GM23248 (cell line): ENCODE measurements around the gene LRRC1. TPM values are rescaled to one million over a fixed set of nuclear protein-coding genes. Genes with fewer than 3 reads are reported as not detected.

Source experiments
- DNase-seq: peaks from one replicate; pipeline ENCODE4 v3.0.0-alpha.2; 2015
- H2AFZ ChIP-seq: fragments of 200-600 bp; sonication (generic); 2 replicates; pipeline ENCODE4 v1.6.1; 2016; ENCODE audit warnings: antibody characterized with exemption
- H3F3A ChIP-seq: fragments of 200-600 bp; sonication (generic); 2 replicates; pipeline ENCODE4 v1.6.1; 2016; ENCODE audit warnings: mild to moderate bottlenecking, antibody characterized with exemption, mixed run types; ENCODE audit not compliant: insufficient read depth
- H3K27ac ChIP-seq: fragments of 200-600 bp; sonication (generic); 2 replicates; pipeline ENCODE4 v1.5.1; 2016; ENCODE audit warnings: mild to moderate bottlenecking
- H3K27me3 ChIP-seq: fragments of 200-600 bp; sonication (generic); replicated peaks from 2 replicates; pipeline ENCODE4 v1.6.1; 2016; ENCODE audit warnings: mild to moderate bottlenecking; ENCODE audit not compliant: insufficient read depth
- H3K36me3 ChIP-seq: fragments of 200-600 bp; sonication (generic); 2 replicates; pipeline ENCODE4 v1.6.1; 2016; ENCODE audit warnings: low read depth, mild to moderate bottlenecking
- H3K4me1 ChIP-seq: fragments of 200-600 bp; sonication (generic); 2 replicates; pipeline ENCODE4 v1.6.1; 2016; ENCODE audit warnings: mild to moderate bottlenecking; ENCODE audit not compliant: insufficient read depth
- H3K4me2 ChIP-seq: fragments of 200-600 bp; sonication (generic); one replicate; pipeline ENCODE4 v1.6.1; 2016; ENCODE audit warnings: mild to moderate bottlenecking; ENCODE audit not compliant: unreplicated experiment
- H3K4me3 ChIP-seq: fragments of 200-600 bp; sonication (generic); 2 replicates; pipeline ENCODE4 v1.5.1; 2016; ENCODE audit warnings: mild to moderate bottlenecking
- H3K79me2 ChIP-seq: fragments of 200-600 bp; sonication (generic); 2 replicates; pipeline ENCODE4 v1.6.1; 2016; ENCODE audit warnings: mild to moderate bottlenecking; ENCODE audit not compliant: insufficient read depth
- H3K9ac ChIP-seq: fragments of 200-600 bp; sonication (generic); 2 replicates; pipeline ENCODE4 v1.6.1; 2016; ENCODE audit warnings: mild to moderate bottlenecking
- H3K9me2 ChIP-seq: fragments of 200-600 bp; sonication (generic); 2 replicates; pipeline ENCODE4 v1.6.1; 2016; ENCODE audit warnings: mixed run types, mild to moderate bottlenecking, moderate library complexity; ENCODE audit not compliant: insufficient read depth
- H3K9me3 ChIP-seq: fragments of 200-600 bp; sonication (generic); one replicate; pipeline ENCODE4 v1.6.1; 2017; ENCODE audit warnings: low read depth
- H4K20me1 ChIP-seq: fragments of 200-600 bp; sonication (generic); 2 replicates; pipeline ENCODE4 v1.6.0; 2016; ENCODE audit not compliant: insufficient read depth
- EZH2 ChIP-seq: fragments of 200-600 bp; sonication (generic); IDR thresholded peaks from 2 replicates; pipeline ENCODE4 v1.6.1; 2018; ENCODE audit warnings: antibody characterized with exemption, mild to moderate bottlenecking; ENCODE audit not compliant: insufficient read depth, poor library complexity, severe bottlenecking
- EZH2phosphoT487 ChIP-seq: fragments of 200-600 bp; sonication (generic); IDR thresholded peaks from 2 replicates; pipeline ENCODE4 v1.6.1; 2018; ENCODE audit warnings: antibody characterized with exemption, moderate library complexity, mild to moderate bottlenecking, low read depth; ENCODE audit not compliant: insufficient read depth
- WGBS, 2 experiments: methylation state at CpG; one replicate each; pipeline ENCODE4 v1.1.6; 2015 to 2017; ENCODE audit warnings: low lambda C conversion rate in 2 of 2, low coverage in 1 of 2; ENCODE audit errors: missing lambda C conversion rate in 2 of 2; 5-methylcytosine and 5-hydroxymethylcytosine counted together
- in situ Hi-C: fragments of 300-500 bp; cut with MboI; formaldehyde crosslinking; loops from 2 replicates; pipeline ENCODE4 v1.15.0; 2020
- polyA plus RNA-seq: library from polyadenylated mRNA; unstranded; fragments of >200 nt; fragmentation: Nextera tagmentation; extraction: Ambion mirVana; gene quantifications from 2 replicates; pipeline ENCODE4 v1.2.1, GENCODE V29; 2016
- total RNA-seq: library from RNA; depleted of rRNA; stranded (reverse); fragments of >200 nt; shearing (Covaris generic); gene quantifications from 2 replicates; pipeline ENCODE4 v1.2.3, GENCODE V29; 2014

The LRRC1 gene
- total and polyA plus RNA-seq, 2 experiments from 2014 or later, result 3.6 to 5.6 TPM

DNA sequence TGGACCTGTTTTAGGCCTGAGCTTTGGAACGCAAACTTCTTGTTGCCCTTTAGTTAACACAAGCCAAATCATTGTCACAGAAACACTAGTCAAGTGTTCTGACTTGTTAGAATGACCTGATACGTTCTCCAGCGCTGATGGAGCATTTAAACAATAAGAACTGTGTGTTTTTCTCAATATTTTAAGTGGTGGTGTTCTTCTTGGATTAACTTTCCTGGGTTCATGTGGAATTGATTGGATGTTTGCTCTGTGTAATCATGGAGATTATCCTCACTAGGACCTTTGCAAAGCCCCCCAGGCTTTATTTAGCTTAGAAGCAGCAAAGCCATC, 1.6 kb downstream of the LRRC1 start:
- Histone ChIP-seq H3K27me3 (no peaks in the 10 kb centered on the region), H3K9me2 (no peaks in the 10 kb centered on the region), H3K9ac (0 out of 2 replicates have a peak overlapping the region, but pooled peaks have one; percentile 84), H3K9me3 (no peaks in the 10 kb centered on the region), H3K79me2 (peaks cover 8% of the 10 kb centered on the region; the same call in 1 of the 2 replicates), H3K4me3 (peak overlapping the region; percentile 77; the same call in 1 of the 2 replicates), H4K20me1 (no peaks in the 10 kb centered on the region), H3K4me2 (peak overlapping the region; percentile 78), H3K27ac (no peak overlapping the region), H3F3A (no peaks in the 10 kb centered on the region), H3K36me3 (no peaks in the 10 kb centered on the region), H2AFZ (peak overlapping the region; percentile 93), H3K4me1 (peaks cover 9% of the 10 kb centered on the region; the same call in 1 of the 2 replicates)
- in situ Hi-C loops, result no loop called here
- DNase-seq, result no peak
- no peak for TF ChIP-seq EZH2
- no peak for TF ChIP-seq EZH2phosphoT487
- WGBS, 2 experiments, result 66 to 77% methylated on average over 3 of the region's 3 CpGs

DNA sequence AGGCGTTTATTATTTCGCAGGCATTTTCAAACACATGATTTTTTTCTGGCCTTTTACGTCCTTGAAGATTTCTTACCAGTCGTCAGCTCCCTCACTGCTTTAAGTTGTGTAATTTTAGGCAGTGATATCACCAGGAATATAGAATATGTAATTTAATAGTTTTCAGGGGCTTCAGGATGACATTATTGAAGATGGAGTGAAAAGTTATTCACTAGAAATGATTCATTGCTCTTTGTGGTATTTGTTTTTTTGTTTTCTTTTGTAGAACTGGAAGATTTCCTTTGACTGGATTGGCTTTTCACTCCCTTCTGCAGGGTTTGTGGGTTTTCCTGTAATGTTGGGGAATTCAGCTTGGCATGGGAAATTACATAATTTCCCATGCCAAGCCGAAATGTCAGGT, 2.0 kb downstream of the LRRC1 start:
- no peak overlapping the region for H2AFZ ChIP-seq
- in situ Hi-C loops, result no loop called here
- H3K27me3 ChIP-seq, result no peaks in the 10 kb centered on the region
- no peak overlapping the region for H3K27ac ChIP-seq
- H3K9me2 ChIP-seq, result no peaks in the 10 kb centered on the region
- WGBS, 2 experiments, result 90 to 95% methylated on average over 5 of the region's 5 CpGs
- TF ChIP-seq EZH2 (no peak), EZH2phosphoT487 (no peak)
- H3K36me3 ChIP-seq, result no peaks in the 10 kb centered on the region
- no peak overlapping the region for H3K4me2 ChIP-seq
- H4K20me1 ChIP-seq, result no peaks in the 10 kb centered on the region
- no peaks in the 10 kb centered on the region for H3K9me3 ChIP-seq
- peaks cover 9% of the 10 kb centered on the region; the same call in 1 of the 2 replicates for H3K4me1 ChIP-seq
- no peaks in the 10 kb centered on the region for H3F3A ChIP-seq
- H3K4me3 ChIP-seq, result 0 out of 2 replicates have a peak overlapping the region, but pooled peaks have one; percentile 77
- H3K79me2 ChIP-seq, result peaks cover 12% of the 10 kb centered on the region
- peak; percentile 3 for DNase-seq
- H3K9ac ChIP-seq, result no peak overlapping the region

DNA sequence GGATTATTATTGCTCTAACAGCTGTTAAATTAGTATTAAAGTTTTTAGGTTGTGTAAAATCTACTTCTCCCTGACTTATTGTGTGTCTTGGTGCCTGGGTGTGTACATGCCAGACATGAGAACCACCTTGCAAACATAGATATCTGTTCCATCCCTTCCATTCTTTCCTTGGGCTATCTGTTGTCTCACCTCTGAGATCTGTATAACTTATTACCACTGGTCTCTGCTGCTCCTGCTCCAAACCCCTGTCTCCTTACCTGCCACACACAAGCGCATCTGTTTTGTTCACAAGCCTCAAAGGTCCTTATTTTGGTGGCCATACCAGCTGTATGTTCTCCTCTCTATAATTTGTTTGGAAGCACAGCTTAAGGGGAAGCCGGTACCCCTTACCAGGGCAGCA, 2.5 kb downstream of the LRRC1 start:
- H2AFZ ChIP-seq, result no peak overlapping the region
- TF ChIP-seq EZH2 (no peak), EZH2phosphoT487 (no peak)
- no peaks in the 10 kb centered on the region for H3K9me3 ChIP-seq
- H3K4me3 ChIP-seq, result no peak overlapping the region
- DNase-seq, result no peak
- no peaks in the 10 kb centered on the region for H3K27me3 ChIP-seq
- peaks cover 17% of the 10 kb centered on the region for H3K79me2 ChIP-seq
- no peak overlapping the region for H3K9ac ChIP-seq
- H3K27ac ChIP-seq, result no peak overlapping the region
- peaks cover 9% of the 10 kb centered on the region; the same call in 1 of the 2 replicates for H3K4me1 ChIP-seq
- no peaks in the 10 kb centered on the region for H3K36me3 ChIP-seq
- H3K9me2 ChIP-seq, result no peaks in the 10 kb centered on the region
- WGBS, 2 experiments, result 95 to 98% methylated on average over 2 of the region's 2 CpGs
- in situ Hi-C loops, result no loop called here
- H4K20me1 ChIP-seq, result no peaks in the 10 kb centered on the region
- H3K4me2 ChIP-seq, result no peak overlapping the region
- H3F3A ChIP-seq, result no peaks in the 10 kb centered on the region

DNA sequence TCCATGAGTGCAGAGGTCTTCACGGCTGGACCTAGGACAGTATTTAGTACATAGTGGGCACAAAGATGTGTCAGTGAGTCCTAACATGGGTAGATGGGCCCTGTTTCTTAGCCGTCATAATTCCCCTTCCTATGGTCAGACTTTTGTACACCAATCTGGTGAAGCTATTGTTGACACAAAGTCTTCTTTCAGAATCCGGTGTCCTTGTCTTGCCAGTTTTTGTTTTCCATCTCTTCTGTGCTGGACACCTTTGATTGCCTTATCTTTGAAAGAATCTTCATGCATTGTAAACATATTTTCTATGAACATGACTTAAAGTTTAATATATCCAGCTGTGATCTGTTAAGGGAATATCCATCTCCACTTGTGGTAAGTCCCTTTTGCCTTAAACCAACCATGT, 4.5 kb downstream of the LRRC1 start:
- H3K79me2 ChIP-seq, result peaks cover 19% of the 10 kb centered on the region
- no peak overlapping the region for H3K4me3 ChIP-seq
- WGBS, 2 experiments, result 84 to 88% methylated on average over 3 of the region's 3 CpGs
- peaks cover 17% of the 10 kb centered on the region for H3K4me1 ChIP-seq
- H3K4me2 ChIP-seq, result no peak overlapping the region
- no peak overlapping the region for H2AFZ ChIP-seq
- DNase-seq, result no peak
- no peaks in the 10 kb centered on the region for H3K9me3 ChIP-seq
- no peak overlapping the region for H3K9ac ChIP-seq
- H3K27me3 ChIP-seq, result no peaks in the 10 kb centered on the region
- no peak overlapping the region for H3K27ac ChIP-seq
- H3F3A ChIP-seq, result no peaks in the 10 kb centered on the region
- H3K36me3 ChIP-seq, result no peaks in the 10 kb centered on the region
- in situ Hi-C loops, result no loop called here
- no peaks in the 10 kb centered on the region for H3K9me2 ChIP-seq
- TF ChIP-seq EZH2phosphoT487, result no peak
- TF ChIP-seq EZH2, result no peak
- H4K20me1 ChIP-seq, result no peaks in the 10 kb centered on the region

DNA sequence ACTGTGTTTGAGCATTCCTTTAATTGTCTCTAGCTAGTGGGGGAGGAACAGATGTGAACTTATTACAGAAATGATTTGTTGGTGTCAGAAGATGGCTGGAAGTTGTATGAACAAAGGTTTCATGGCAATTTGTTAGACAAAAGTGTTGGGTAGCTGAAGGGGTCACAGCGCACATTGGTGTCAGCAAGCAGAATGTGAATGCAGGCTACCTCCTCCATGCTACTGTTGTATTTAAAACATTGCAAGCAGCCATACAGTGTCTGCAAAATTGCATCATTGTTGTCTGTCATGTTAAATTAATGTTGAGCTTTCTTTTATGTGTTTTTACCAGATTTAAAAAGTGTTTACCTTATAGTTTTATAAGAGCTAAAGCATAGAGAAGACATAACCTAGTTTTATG, 6.2 kb downstream of the LRRC1 start:
- Histone ChIP-seq H3K4me1 (peaks cover 12% of the 10 kb centered on the region), H3K4me2 (no peak overlapping the region), H3K9me3 (no peaks in the 10 kb centered on the region), H3K36me3 (no peaks in the 10 kb centered on the region), H3F3A (no peaks in the 10 kb centered on the region), H3K4me3 (no peak overlapping the region), H3K27ac (no peak overlapping the region), H3K9ac (no peak overlapping the region), H3K79me2 (peaks cover 31% of the 10 kb centered on the region), H3K27me3 (no peaks in the 10 kb centered on the region), H2AFZ (no peak overlapping the region), H4K20me1 (no peaks in the 10 kb centered on the region), H3K9me2 (no peaks in the 10 kb centered on the region)
- 100% methylated on average over 1 of the region's 1 CpG for WGBS, 2 experiments
- DNase-seq, result no peak
- in situ Hi-C loops, result no loop called here
- TF ChIP-seq EZH2 (no peak), EZH2phosphoT487 (no peak)
